ENCODE data around the gene AGRP. TPM values are rescaled to one million over a fixed set of nuclear protein-coding genes. Genes with fewer than 3 reads are reported as not detected.

Gene AGRP
- total and polyA plus RNA-seq, 2 of the 4 experiments (the other 2 are of a cell fraction): not detected

DNA sequence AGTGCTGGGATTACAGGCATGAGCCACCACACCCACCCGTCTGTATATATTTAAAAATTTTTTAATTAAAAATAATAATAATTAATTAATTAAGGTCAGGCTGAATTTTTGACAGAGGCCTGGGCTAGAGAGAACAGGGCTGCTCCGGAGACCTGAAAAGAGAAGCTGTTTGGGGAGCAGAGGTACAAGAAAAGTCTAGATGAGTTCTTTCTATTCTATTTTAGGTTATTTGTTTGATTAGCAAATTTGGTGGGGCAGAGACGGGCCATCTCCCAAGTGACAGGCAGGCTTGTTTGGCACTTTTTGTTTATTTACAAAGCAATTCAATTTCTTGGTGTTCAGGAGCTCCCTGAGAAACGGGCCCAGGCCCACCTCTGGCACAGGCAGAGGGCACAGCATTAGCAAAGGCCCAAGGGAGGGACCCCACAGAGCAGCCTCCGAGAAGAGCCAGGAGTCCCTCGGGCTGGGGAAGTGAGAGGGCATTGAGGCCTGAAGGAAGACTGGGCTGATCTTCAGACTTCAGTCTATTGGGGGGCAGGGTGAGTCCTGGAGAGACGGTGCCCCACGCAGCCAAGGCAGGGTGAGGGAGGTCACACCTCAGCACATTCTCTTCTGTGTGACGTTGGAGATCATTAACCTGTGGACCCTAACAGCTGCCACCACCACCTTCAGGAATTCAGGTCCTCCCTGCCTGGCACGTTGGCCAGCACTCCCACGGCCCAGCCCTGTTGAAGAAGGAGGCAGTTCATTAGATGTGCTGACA is 34.5 kb upstream of the AGRP start:
- ATAC-seq (ENCODE audit: low read depth): no peak
- Histone ChIP-seq H3K9me1 (ENCODE audit: insufficient read depth, low read length) (peaks cover 4% of the 10 kb centered on the region; the same call in 1 of the 2 replicates), H3K23ac (ENCODE audit: low read depth, low read length) (no peak overlapping the region), H2AK5ac (ENCODE audit: low read depth, low read length) (peak overlapping the region; percentile 57; the same call in 1 of the 2 replicates), H3K36me3 (ENCODE audit: control insufficient read depth, insufficient read depth, low read length) (no peaks in the 10 kb centered on the region), H4K8ac (ENCODE audit: low read depth in 2 of 2, low read length in 2 of 2) (no peak overlapping the region), H2BK120ac (ENCODE audit: low read depth, low read length) (0 out of 2 replicates have a peak overlapping the region, but pooled peaks have one; percentile 23), H4K91ac (ENCODE audit: insufficient read depth, low read depth, low read length) (no peak overlapping the region), H3K56ac (ENCODE audit: extremely low read depth, insufficient read depth, low read length) (no peak overlapping the region), H2BK20ac (ENCODE audit: low read depth, low read length) (no peak overlapping the region), H4K20me1 (ENCODE audit: insufficient read depth, low read length) (peaks cover 3% of the 10 kb centered on the region; the same call in 1 of the 2 replicates), H3K4ac (ENCODE audit: low read depth, low read length) (no peak overlapping the region), H3K4me1 (ENCODE audit: control insufficient read depth, insufficient read depth, low read length) (peaks cover 6% of the 10 kb centered on the region), H4K5ac (ENCODE audit: low read depth, low read length) (no peak overlapping the region), H3K4me3 (ENCODE audit: insufficient read depth, low read depth, low read length) (no peak overlapping the region), H2AFZ (replicated peaks; ENCODE audit: low read length, poor library complexity) (peak overlapping the region; percentile 27), H2BK15ac (ENCODE audit: low read depth, low read length) (no peak overlapping the region), H3K27ac (ENCODE audit: insufficient read depth, low read length) (no peak overlapping the region), H3K79me1 (ENCODE audit: low read depth in 1 of 2, low read length in 2 of 2) (no peaks in the 10 kb centered on the region), H2BK5ac (ENCODE audit: low read depth, low read length, poor library complexity, severe bottlenecking) (no peak overlapping the region), H3K4me2 (ENCODE audit: low read depth, low read length) (no peak overlapping the region), H3K14ac (replicated peaks; ENCODE audit: low read depth, low read length) (no peak overlapping the region), H3K27me3 (ENCODE audit: control insufficient read depth, insufficient read depth, low read length) (no peaks in the 10 kb centered on the region), H2AK9ac (replicated peaks; ENCODE audit: low read depth, low read length, poor library complexity) (no peak overlapping the region), H3K9me3 (ENCODE audit: control insufficient read depth, insufficient read depth, low read length) (no peaks in the 10 kb centered on the region), H3K18ac (ENCODE audit: low read depth, low read length) (no peak overlapping the region), H3K9ac (ENCODE audit: low read depth, low read length) (no peak overlapping the region)
- in situ Hi-C loops (cut with MboI; ENCODE audit: low sequenced_read_pairs) (no loop called here), dilution Hi-C loops (cut with HindIII; ENCODE audit: low sequenced_read_pairs, unreplicated experiment) (no loop called here), intact Hi-C loops (cut with micrococcal nuclease) (no loop called here)
- TF ChIP-seq, protein P1, sequence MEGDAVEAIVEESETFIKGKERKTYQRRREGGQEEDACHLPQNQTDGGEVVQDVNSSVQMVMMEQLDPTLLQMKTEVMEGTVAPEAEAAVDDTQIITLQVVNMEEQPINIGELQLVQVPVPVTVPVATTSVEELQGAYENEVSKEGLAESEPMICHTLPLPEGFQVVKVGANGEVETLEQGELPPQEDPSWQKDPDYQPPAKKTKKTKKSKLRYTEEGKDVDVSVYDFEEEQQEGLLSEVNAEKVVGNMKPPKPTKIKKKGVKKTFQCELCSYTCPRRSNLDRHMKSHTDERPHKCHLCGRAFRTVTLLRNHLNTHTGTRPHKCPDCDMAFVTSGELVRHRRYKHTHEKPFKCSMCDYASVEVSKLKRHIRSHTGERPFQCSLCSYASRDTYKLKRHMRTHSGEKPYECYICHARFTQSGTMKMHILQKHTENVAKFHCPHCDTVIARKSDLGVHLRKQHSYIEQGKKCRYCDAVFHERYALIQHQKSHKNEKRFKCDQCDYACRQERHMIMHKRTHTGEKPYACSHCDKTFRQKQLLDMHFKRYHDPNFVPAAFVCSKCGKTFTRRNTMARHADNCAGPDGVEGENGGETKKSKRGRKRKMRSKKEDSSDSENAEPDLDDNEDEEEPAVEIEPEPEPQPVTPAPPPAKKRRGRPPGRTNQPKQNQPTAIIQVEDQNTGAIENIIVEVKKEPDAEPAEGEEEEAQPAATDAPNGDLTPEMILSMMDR (conservative IDR thresholded peaks at IDR 0.05; ENCODE audit: low read depth, low read length): no peak
- no peak for TF ChIP-seq POLR2A (IDR thresholded peaks at IDR 0.05; ENCODE audit: low read depth, low read length)
- TF ChIP-seq, protein P2, sequence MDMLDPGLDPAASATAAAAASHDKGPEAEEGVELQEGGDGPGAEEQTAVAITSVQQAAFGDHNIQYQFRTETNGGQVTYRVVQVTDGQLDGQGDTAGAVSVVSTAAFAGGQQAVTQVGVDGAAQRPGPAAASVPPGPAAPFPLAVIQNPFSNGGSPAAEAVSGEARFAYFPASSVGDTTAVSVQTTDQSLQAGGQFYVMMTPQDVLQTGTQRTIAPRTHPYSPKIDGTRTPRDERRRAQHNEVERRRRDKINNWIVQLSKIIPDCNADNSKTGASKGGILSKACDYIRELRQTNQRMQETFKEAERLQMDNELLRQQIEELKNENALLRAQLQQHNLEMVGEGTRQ (IDR thresholded peaks at IDR 0.05; ENCODE audit: low read depth, low read length): no peak
- TF ChIP-seq BHLHE40 (IDR thresholded peaks at IDR 0.05; ENCODE audit: low read depth, low read length): no peak
- TF ChIP-seq CHD1 (IDR thresholded peaks at IDR 0.05; ENCODE audit: low read depth, low read length): no peak
- no peak for DNase-seq
- no TSS peak for BruUV-seq (replicated peaks)
- POLR2A ChIA-PET (ENCODE audit: unreplicated experiment): no interaction called here
- CTCF ChIA-PET: interaction anchor here (1.2 kb wide), 1 partner anchor 150 kb away, joined by 3 read pairs; no protein-coding TSS in a partner anchor
- WGBS, 2 experiments (ENCODE audit: extremely low coverage in 2 of 2, insufficient read length in 1 of 2): 58% methylated on average over 3 of the region's 11 CpGs; no CpG with 5 or more reads in 1 of the 2 experiments
